ENCODE data around the gene HAPLN2.
A peak's percentile ranks its signal among the peaks of the same experiment; 100 is the strongest.

The HAPLN2 gene

GRCh38 chr1:156646738-156647211, 27.6 kb downstream of the HAPLN2 start:
- DNase-seq: no peak

GRCh38 chr1:156647351-156647750, 28.1 kb downstream of the HAPLN2 start:
- DNase-seq: no peak

- no peak for DNase-seq
Measured at GRCh38 chr1:156648496-156648895, 29.3 kb downstream of the HAPLN2 start.

GRCh38 chr1:156648951-156649350, 29.7 kb downstream of the HAPLN2 start:
- DNase-seq: no peak

- no peak for DNase-seq
Measured at GRCh38 chr1:156652131-156652991, 33.1 kb downstream of the HAPLN2 start.

GRCh38 chr1:156652992-156653355, 33.8 kb downstream of the HAPLN2 start:
- DNase-seq: no peak

GRCh38 chr1:156654700-156655099, 35.5 kb downstream of the HAPLN2 start:
- no peak for DNase-seq

- no peak for DNase-seq
Measured at GRCh38 chr1:156655151-156655903, 36.1 kb downstream of the HAPLN2 start.

- DNase-seq: no peak
Measured at GRCh38 chr1:156655904-156656516, 36.8 kb downstream of the HAPLN2 start.

- DNase-seq: peak; percentile 54
Measured at GRCh38 chr1:156656806-156657740, 37.9 kb downstream of the HAPLN2 start.

GRCh38 chr1:156657741-156658319, 38.6 kb downstream of the HAPLN2 start:
- DNase-seq: no peak

GRCh38 chr1:156658496-156658895, 39.3 kb downstream of the HAPLN2 start:
- no peak for DNase-seq

- no peak for DNase-seq
Measured at GRCh38 chr1:156658945-156659574, 39.8 kb downstream of the HAPLN2 start.

- no peak for DNase-seq
Measured at GRCh38 chr1:156659661-156659987, 40.4 kb downstream of the HAPLN2 start.

- DNase-seq: peak; percentile 97
Measured at GRCh38 chr1:156659988-156660751, 41.0 kb downstream of the HAPLN2 start.

- no peak for DNase-seq
Measured at GRCh38 chr1:156660752-156661112, 41.5 kb downstream of the HAPLN2 start.

GRCh38 chr1:156662005-156662799, 43.0 kb downstream of the HAPLN2 start:
- peak; percentile 30 for DNase-seq

GRCh38 chr1:156662800-156663055, 43.5 kb downstream of the HAPLN2 start:
- no peak for DNase-seq

- peak; percentile 28 for DNase-seq
Measured at GRCh38 chr1:156663178-156663577, 44.0 kb downstream of the HAPLN2 start.

- DNase-seq: peak; percentile 55
Measured at GRCh38 chr1:156664046-156664766, 45.0 kb downstream of the HAPLN2 start.
